ENCODE data around the gene TOR2A.

GRCh38 chr9:127734747-127735529 is at the start of gene TOR2A:
- TF ChIP-seq POLR2AphosphoS5 (IDR thresholded peaks at IDR 0.05): peak; percentile 85 to 95 (median 93)
- TF ChIP-seq, protein P1, sequence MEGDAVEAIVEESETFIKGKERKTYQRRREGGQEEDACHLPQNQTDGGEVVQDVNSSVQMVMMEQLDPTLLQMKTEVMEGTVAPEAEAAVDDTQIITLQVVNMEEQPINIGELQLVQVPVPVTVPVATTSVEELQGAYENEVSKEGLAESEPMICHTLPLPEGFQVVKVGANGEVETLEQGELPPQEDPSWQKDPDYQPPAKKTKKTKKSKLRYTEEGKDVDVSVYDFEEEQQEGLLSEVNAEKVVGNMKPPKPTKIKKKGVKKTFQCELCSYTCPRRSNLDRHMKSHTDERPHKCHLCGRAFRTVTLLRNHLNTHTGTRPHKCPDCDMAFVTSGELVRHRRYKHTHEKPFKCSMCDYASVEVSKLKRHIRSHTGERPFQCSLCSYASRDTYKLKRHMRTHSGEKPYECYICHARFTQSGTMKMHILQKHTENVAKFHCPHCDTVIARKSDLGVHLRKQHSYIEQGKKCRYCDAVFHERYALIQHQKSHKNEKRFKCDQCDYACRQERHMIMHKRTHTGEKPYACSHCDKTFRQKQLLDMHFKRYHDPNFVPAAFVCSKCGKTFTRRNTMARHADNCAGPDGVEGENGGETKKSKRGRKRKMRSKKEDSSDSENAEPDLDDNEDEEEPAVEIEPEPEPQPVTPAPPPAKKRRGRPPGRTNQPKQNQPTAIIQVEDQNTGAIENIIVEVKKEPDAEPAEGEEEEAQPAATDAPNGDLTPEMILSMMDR (IDR thresholded peaks at IDR 0.05): peak; percentile 87 to 98 (median 95)
